HG03095 (cell line): Measurements from ENCODE around the gene SPATA6L.
A peak's percentile ranks its signal among the peaks of the same experiment; 100 is the strongest.
"Not testable (repeated sequence)": the region's sequence is repeated elsewhere in the genome, so short reads cannot be mapped to it uniquely, and the experiment has no call there.

Source experiments
- ATAC-seq: cut with Tn5 transposase; IDR thresholded peaks from one replicate; pipeline ENCODE4 v1.9.1; 2021; ENCODE audit warnings: moderate library complexity; ENCODE audit not compliant: unreplicated experiment

The SPATA6L gene

GRCh38 chr9:4639420-4639819 lies 26.9 kb downstream of the SPATA6L start:
- no peak for ATAC-seq

- no peak for ATAC-seq
These were observed 27.3 kb downstream of the SPATA6L start for GRCh38 chr9:4638968-4639367.

- ATAC-seq: no peak
These were observed 35.4 kb downstream of the SPATA6L start for GRCh38 chr9:4630836-4631235.

GRCh38 chr9:4622016-4622415 lies 44.3 kb downstream of the SPATA6L start:
- ATAC-seq: no peak

- ATAC-seq: no peak
These were observed 45.3 kb downstream of the SPATA6L start for GRCh38 chr9:4620881-4621555.

GRCh38 chr9:4620057-4620765 lies 46.1 kb downstream of the SPATA6L start:
- ATAC-seq: no peak

- no peak for ATAC-seq
These were observed 47.6 kb downstream of the SPATA6L start for GRCh38 chr9:4618700-4619099.

GRCh38 chr9:4617752-4618151 lies 48.5 kb downstream of the SPATA6L start:
- no peak for ATAC-seq

GRCh38 chr9:4615778-4616177 lies 50.5 kb downstream of the SPATA6L start:
- ATAC-seq: no peak

- no peak for ATAC-seq
These were observed 51.0 kb downstream of the SPATA6L start for GRCh38 chr9:4615251-4615650.

GRCh38 chr9:4614627-4615026 lies 51.7 kb downstream of the SPATA6L start:
- no peak for ATAC-seq

- ATAC-seq: not testable (repeated sequence)
These were observed 60.2 kb downstream of the SPATA6L start for GRCh38 chr9:4606033-4606432.

- ATAC-seq: peak; percentile 78
These were observed 61.6 kb downstream of the SPATA6L start for GRCh38 chr9:4604678-4605095.

- ATAC-seq: no peak
These were observed 62.5 kb downstream of the SPATA6L start for GRCh38 chr9:4603830-4604229.

- no peak for ATAC-seq
These were observed 65.9 kb downstream of the SPATA6L start for GRCh38 chr9:4600368-4600767.

GRCh38 chr9:4596165-4596922 lies 69.9 kb downstream of the SPATA6L start:
- no peak for ATAC-seq

- ATAC-seq: no peak
These were observed 71.3 kb downstream of the SPATA6L start for GRCh38 chr9:4594994-4595393.

GRCh38 chr9:4594545-4594944 lies 71.7 kb downstream of the SPATA6L start:
- ATAC-seq: no peak

GRCh38 chr9:4592886-4593285 lies 73.4 kb downstream of the SPATA6L start:
- ATAC-seq: no peak

GRCh38 chr9:4592295-4592694 lies 74.0 kb downstream of the SPATA6L start:
- no peak for ATAC-seq

GRCh38 chr9:4591123-4591500 lies 75.2 kb downstream of the SPATA6L start:
- ATAC-seq: no peak
